PFSK-1 (cell line): ENCODE measurements around the gene WFS1.

Experiments
- FOXP2 ChIP-seq: optimal IDR thresholded peaks from 2 replicates; pipeline ENCODE3; 2011; ENCODE audit warnings: borderline replicate concordance, control low read depth, inconsistent platforms; ENCODE audit not compliant: insufficient read depth; ENCODE audit errors: extremely low read length, extremely low read depth
- POLR2AphosphoS5 ChIP-seq: IDR thresholded peaks from 2 replicates; pipeline ENCODE4 v1.6.1; 2012; ENCODE audit warnings: low read depth, mild to moderate bottlenecking, control low read depth, low read length, moderate library complexity
- SIN3A ChIP-seq: IDR thresholded peaks from 2 replicates; pipeline ENCODE4 v1.6.1; 2012; ENCODE audit warnings: mild to moderate bottlenecking, low read length, moderate library complexity, borderline replicate concordance; ENCODE audit not compliant: insufficient read depth
- TAF1 ChIP-seq: IDR thresholded peaks from 2 replicates; pipeline ENCODE4 v1.6.1; 2012; ENCODE audit warnings: low read length, control low read depth, borderline replicate concordance; ENCODE audit not compliant: insufficient read depth
- TF ChIP-seq, protein P1 (sequence below), 2 experiments: IDR thresholded peaks; 2 replicates each; pipeline versions ENCODE4 v1.6.1 to v1.8.0; 2011 to 2012; ENCODE audit warnings: low read depth in 2 of 2, low read length in 2 of 2, control low read depth in 1 of 2, inconsistent platforms in 1 of 2, mild to moderate bottlenecking in 1 of 2, moderate library complexity in 1 of 2; ENCODE audit not compliant: insufficient read depth in 1 of 2

WFS1 gene

GRCh38 chr4:6299875-6300274 lies 30.2 kb downstream of the WFS1 start:
- TF ChIP-seq, protein P1, sequence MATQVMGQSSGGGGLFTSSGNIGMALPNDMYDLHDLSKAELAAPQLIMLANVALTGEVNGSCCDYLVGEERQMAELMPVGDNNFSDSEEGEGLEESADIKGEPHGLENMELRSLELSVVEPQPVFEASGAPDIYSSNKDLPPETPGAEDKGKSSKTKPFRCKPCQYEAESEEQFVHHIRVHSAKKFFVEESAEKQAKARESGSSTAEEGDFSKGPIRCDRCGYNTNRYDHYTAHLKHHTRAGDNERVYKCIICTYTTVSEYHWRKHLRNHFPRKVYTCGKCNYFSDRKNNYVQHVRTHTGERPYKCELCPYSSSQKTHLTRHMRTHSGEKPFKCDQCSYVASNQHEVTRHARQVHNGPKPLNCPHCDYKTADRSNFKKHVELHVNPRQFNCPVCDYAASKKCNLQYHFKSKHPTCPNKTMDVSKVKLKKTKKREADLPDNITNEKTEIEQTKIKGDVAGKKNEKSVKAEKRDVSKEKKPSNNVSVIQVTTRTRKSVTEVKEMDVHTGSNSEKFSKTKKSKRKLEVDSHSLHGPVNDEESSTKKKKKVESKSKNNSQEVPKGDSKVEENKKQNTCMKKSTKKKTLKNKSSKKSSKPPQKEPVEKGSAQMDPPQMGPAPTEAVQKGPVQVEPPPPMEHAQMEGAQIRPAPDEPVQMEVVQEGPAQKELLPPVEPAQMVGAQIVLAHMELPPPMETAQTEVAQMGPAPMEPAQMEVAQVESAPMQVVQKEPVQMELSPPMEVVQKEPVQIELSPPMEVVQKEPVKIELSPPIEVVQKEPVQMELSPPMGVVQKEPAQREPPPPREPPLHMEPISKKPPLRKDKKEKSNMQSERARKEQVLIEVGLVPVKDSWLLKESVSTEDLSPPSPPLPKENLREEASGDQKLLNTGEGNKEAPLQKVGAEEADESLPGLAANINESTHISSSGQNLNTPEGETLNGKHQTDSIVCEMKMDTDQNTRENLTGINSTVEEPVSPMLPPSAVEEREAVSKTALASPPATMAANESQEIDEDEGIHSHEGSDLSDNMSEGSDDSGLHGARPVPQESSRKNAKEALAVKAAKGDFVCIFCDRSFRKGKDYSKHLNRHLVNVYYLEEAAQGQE (IDR thresholded peaks at IDR 0.05; ENCODE audit: insufficient read depth in 1 of 2, low read depth in 2 of 2, low read length in 2 of 2): no peak
- no peak for TF ChIP-seq POLR2AphosphoS5
- no peak for TF ChIP-seq FOXP2
- no peak for TF ChIP-seq SIN3A
- TF ChIP-seq TAF1: no peak

- TF ChIP-seq SIN3A: no peak
- TF ChIP-seq, protein P1 (IDR thresholded peaks at IDR 0.05; ENCODE audit: insufficient read depth in 1 of 2, low read depth in 2 of 2, low read length in 2 of 2): no peak
- TF ChIP-seq POLR2AphosphoS5: no peak
Measured at GRCh38 chr4:6300359-6300758, 30.7 kb downstream of the WFS1 start.

- TF ChIP-seq SIN3A (no peak), POLR2AphosphoS5 (no peak), TAF1 (no peak), FOXP2 (no peak)
- TF ChIP-seq, protein P1 (IDR thresholded peaks at IDR 0.05; ENCODE audit: insufficient read depth in 1 of 2, low read depth in 2 of 2, low read length in 2 of 2): no peak
Measured at GRCh38 chr4:6301051-6301731, 31.5 kb downstream of the WFS1 start.

- TF ChIP-seq TAF1 (no peak), POLR2AphosphoS5 (no peak), SIN3A (no peak), FOXP2 (no peak)
- TF ChIP-seq, protein P1 (IDR thresholded peaks at IDR 0.05; ENCODE audit: insufficient read depth in 1 of 2, low read depth in 2 of 2, low read length in 2 of 2): no peak
Measured at GRCh38 chr4:6301732-6302442, 32.2 kb downstream of the WFS1 start.
